ENCODE measurements around the gene GLIPR1L1. TPM values are rescaled to one million over a fixed set of nuclear protein-coding genes. Genes with fewer than 3 reads are reported as not detected.
"Not testable (repeated sequence)": the region's sequence is repeated elsewhere in the genome, so short reads cannot be mapped to it uniquely, and the experiment has no call there.

The GLIPR1L1 gene, protein sequence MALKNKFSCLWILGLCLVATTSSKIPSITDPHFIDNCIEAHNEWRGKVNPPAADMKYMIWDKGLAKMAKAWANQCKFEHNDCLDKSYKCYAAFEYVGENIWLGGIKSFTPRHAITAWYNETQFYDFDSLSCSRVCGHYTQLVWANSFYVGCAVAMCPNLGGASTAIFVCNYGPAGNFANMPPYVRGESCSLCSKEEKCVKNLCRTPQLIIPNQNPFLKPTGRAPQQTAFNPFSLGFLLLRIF
- total RNA-seq, result not detected in 2 replicates
- polyA plus RNA-seq (2012), result 0.15 TPM

DNA sequence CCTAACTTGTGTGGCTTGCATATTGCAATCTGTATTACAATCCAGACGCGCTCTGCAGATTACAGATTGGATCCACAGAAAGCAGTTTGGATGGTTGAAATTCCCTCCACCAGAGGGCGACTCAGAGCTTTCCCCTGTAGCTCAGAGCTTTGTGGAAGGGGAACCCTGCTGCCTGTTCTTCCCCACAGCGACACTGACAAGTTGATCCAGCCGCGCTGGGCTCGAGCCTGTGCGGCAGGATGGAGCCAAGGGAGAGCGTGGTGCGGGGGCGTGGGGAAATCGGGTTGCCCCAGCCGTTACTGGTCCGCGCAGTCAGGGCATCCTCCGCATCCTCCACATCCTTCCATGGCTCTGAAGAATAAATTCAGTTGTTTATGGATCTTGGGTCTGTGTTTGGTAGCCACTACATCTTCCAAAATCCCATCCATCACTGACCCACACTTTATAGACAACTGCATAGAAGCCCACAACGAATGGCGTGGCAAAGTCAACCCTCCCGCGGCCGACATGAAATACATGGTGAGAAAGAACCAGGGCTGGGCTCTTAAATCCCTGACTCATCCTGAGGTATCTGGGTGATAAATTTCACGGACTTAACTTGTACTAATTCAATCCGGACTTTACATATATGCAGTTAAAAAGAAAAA is at the start of gene GLIPR1L1:
GLIPR1L1 (plus strand) TSS at position 287 of the 647 bp plus-strand sequence; CDS start at position 346, 59 bp downstream.
- peak; percentile 96 for DNase-seq (ENCODE audit: low read depth)

DNA sequence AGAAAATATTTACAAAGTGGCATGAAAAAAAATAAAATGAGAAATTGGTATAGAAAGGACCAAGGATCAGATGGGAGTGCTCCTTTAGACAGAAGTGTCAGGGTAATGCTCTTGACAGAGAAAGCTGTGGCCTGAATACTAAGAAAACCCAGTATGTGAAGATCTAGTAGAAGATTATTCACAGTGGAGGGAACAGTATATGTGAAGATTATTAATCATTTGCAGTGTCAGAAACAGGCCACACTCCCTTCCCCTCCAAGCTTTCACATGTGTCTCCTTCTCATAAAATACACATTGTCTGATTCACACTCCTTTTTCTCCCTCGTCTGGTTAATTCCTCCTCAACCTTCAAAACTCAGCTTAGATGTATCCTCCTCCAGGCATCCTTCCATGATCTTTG is 45.6 kb upstream of the GLIPR1L1 start:
- DNase-seq (ENCODE audit: low read depth), result no peak

DNA sequence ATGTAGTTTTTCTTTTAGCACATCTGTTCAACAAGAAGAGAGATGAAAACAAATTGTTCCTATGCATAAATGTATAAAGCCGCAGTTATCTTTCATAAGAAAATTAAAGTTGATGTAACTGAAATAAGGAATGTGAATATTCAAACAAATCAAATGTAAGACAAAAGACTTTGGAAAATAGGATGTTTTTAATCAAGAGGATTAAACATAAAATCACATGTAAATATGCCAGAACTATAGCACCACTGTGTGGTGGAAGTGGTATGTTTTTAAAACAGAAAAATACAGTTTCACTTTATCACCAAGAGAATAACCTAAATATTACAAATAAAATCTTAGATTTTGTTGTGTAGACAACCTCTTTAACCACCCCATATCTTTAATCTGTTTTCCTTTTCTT is 44.7 kb upstream of the GLIPR1L1 start:
- DNase-seq (ENCODE audit: low read depth), result peak; percentile 13

DNA sequence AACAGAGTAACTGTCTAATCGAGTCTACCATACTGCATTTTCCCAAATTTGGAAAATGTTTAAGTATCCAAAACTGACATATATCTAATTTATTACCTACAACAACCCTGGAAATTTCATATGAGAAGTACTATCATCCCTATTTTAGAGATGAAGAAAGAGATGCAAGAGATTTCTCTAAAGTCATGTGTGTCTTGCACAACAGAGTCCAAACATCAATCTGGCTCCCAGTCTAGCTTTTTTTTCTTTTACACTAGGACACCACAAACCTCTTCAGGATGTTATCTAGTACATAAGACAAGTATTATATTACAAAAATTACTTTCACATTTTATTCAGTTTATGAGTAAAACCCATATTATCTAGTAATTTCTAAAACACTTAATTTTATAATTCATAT is 43.5 kb upstream of the GLIPR1L1 start:
- DNase-seq (ENCODE audit: low read depth), result no peak

DNA sequence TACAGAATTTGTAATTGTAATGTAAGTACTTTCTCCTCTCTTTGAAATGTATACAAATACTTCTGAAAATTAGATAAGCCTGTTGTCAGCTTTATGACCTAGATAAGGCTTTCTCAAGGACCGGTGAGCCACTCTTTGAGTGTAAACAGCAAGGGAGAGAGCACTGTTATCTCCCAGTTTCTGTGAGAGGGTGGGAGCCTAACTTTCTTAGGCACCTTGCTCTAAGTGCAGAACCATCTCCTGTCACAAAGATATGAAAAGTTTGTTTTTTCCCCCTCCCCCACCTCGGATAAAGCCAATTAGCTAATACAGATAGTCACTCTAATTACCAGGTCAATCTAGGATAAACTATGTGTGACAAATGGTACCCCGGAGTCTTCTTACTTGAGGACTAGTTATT is 40.1 kb upstream of the GLIPR1L1 start:
- DNase-seq (ENCODE audit: low read depth), result no peak

DNA sequence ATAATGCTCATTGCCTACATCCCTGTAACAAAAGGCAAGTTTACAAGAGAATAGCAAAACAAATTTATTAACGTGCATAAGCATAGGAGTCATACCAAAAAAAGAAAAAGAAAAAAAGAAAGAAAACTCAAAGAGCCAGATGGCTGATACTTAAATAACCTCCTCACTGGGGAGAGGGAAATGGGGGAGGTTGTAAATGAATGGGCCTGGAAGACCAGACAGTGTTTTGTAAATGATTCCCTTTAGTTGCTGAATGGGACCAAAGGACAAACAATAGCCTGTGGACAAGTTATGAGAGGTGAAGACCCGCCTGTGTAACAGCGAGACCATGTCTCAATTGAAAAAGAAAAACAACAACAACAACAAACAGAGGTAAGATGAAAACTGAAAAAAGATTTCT is 39.7 kb upstream of the GLIPR1L1 start:
- DNase-seq (ENCODE audit: low read depth), result no peak

DNA sequence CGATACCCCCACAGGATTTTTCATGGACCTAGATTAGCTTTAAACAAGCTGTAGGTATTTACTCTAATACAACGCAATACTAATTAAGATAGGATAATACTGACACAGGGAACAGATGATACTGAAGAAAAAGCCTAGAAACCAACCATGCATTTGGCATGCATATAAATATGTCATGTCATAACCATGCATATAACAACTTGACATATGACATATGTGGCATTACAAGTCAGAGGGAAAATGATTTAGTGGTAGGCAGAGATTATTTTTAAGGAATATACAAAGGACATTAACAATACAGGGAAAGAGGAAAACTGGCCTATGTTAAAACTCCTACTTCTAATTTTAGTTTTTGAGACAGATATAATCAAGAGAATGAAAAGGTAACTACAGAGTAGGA is 32.2 kb upstream of the GLIPR1L1 start:
- DNase-seq (ENCODE audit: low read depth), result no peak

DNA sequence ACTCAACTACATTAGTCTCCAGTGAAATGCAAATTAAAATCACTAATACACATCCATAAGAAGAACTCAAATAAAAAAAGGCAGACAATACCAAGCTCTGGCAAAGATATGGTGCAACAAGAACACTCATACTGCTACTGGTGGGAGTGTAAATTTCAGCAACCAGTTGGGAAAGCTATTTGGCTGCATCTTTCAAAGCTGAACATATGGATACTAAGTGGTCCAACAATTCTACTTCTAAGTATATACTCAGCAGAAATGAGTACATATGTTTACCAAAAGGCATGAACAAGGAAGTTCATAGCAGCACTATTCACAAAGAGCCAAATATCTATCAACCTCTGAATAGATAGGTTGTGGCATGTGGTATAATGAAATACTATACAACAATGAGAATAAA is 31.7 kb upstream of the GLIPR1L1 start:
- no peak for DNase-seq (ENCODE audit: low read depth)

DNA sequence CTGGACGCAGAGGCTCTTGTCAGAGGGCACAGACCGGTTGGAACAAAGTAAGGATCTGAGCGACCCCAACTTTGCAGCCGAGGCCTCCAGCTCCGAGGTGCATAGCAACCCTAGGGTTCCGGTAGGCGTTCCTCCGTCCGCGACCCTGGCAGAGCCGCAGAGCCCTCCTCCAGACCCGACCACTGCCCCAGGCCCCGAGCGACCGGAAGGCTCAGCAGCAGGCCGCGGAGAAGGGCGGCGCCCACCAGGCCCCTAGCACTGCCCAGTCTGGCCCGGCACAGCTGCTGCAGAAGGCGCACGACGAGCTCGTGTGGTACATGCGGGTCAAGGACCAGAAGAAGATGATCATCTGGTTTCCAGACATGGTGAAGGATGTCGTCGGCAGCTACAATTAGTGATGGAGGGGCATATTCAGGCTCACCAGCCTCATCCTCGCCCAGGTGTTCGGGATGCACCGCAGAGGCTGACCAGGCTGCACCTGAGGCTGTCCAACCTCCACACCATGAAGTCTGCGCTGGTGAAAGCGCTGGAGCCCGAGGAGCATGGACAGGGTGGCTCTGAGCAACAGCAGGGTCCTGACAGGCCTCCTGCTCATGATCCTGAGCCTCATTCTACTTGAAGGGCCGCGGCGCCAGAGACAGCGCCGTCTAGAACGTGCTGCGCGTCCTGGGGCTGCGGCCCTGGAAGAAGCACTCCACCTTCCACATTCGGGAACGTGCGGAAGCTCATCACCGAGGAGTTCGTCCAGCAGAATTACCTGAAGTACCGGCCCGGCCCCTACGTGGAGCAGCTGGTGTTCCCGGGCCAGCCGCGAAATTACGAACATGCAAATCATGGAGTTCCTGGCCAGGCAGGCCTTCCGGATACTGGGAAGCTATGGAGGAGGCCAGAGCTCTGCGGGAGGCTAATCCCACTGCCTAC is 28.8 kb upstream of the GLIPR1L1 start:
- DNase-seq (ENCODE audit: low read depth), result no peak

DNA sequence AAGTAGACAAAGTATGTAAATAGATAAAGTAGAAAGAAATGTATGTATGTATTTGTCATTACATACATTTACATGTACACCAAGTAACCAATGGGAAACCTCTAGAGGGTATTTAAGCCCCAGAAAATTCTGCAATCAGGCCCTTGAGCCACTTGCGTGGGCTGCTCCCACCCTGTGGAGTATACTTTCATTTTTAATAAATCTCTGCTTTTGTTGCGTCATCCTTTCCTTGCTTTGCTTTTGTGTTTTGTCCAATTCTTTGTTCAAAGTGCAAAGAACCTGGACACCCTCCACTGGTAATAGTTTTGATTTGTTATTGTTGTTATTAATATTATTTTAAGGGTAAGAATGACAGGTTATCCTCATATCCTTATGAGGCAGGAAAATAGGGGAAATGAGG is 26.2 kb upstream of the GLIPR1L1 start:
- DNase-seq (ENCODE audit: low read depth), result no peak

DNA sequence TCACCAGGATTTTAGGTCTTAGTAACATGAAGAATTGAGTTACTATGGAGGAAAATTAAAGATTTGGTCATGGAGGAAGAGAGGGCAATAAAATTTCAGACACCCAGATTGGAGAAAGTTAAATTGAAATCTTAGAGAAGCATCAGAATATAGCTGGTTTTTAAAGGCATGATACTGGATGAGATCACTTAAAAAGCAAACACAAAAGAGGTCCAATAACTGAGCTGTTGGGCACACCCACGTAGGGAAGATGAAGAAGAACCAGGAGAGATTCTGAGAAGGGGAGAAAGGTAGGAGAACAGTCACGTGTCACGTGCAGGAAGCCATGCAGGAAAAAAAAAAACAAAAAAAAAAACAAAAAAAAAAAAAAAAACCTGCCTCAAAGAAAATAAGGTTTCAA is 23.1 kb upstream of the GLIPR1L1 start:
- DNase-seq (ENCODE audit: low read depth), result no peak

DNA sequence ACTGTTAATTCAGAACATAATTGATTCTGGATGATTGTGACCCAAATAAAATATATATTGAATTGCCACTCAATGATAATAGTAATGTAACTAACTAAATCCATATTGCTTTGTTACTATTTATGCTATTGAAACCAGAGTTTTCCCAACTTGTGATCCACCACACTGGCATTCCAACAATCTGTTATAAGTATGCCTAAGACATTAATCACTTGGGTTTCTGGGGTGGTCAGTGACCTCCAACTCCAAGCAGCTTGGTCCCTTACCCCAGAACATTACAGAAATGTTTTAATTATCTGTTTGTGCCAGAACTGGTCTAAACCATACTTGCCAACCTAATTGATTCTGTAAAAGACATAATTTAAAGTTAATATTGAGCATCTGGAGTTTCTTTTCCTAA is 19.0 kb upstream of the GLIPR1L1 start:
- DNase-seq (ENCODE audit: low read depth), result peak; percentile 52

DNA sequence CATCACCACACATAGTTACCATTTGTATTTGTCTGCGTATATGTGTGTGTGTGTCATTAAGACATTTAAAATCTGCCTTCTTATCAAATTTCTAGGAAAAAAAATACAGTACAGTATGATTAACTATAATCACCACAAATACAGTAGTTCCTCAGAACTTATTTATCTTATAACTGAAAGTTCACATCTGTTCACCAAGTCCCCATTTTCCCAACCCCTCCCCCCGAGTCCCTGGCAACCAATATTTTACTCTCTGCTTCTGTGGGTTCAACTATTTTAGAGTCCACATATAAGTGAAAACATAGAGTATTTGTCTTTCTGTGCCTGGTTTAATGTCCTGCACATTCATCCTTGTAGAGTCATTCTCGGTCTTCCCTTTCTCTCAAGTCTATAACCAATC is 16.7 kb upstream of the GLIPR1L1 start:
- no peak for DNase-seq (ENCODE audit: low read depth)

DNA sequence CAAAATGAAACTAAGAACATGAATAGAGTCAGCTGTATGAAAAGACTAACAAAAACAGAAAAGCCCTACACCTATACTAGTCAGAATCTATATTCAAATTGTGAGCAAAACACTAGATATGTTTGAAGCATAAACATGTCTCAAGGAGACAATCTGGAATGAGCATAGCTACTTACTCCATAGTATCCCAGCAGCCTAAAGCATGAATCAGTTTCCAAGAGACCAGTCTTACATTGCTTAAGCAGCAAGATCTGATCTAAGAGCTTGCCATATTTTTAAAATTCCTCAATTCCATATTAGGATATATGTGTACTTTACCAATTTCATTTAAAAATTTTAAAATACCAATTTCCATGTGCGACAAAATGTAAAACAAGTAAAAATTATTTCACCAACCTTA is 12.0 kb upstream of the GLIPR1L1 start:
- no peak for DNase-seq (ENCODE audit: low read depth)

DNA sequence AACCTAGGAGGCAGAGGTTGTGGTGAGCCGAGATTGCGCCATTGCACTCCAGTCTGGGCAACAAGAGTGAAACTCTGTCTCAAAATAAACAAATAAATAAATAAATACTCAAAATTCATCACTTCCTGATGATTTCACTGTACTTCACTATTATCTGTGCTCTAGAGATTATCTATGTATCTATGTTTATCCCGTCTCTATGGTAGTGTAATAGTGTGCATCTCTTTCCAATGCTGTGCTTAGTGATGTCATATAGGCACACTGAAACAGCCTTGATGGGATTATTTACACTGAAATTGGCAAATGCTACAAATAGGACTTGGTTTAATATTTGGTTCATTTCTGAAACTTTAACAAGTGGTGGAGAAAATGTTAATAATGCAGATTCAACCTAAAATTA is 10.8 kb upstream of the GLIPR1L1 start:
- DNase-seq (ENCODE audit: low read depth), result no peak

DNA sequence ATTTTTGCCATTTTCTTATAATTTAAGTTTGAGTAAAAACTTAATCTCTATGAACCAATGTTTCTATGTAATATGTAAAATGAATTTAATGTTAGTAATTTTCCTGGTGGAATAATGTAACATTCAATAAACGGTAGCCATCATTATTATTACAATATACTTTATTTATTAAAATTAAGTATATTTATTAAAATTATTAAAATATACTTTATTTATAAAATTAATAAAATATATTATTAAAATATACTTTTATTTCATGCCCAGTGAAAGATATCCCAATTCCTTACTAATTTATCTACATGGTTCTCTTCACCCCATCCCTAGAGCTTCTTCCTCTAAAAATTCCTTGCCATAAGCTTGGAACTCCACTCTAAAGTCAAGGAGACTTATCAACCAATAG is 6.8 kb upstream of the GLIPR1L1 start:
- DNase-seq (ENCODE audit: low read depth), result no peak

DNA sequence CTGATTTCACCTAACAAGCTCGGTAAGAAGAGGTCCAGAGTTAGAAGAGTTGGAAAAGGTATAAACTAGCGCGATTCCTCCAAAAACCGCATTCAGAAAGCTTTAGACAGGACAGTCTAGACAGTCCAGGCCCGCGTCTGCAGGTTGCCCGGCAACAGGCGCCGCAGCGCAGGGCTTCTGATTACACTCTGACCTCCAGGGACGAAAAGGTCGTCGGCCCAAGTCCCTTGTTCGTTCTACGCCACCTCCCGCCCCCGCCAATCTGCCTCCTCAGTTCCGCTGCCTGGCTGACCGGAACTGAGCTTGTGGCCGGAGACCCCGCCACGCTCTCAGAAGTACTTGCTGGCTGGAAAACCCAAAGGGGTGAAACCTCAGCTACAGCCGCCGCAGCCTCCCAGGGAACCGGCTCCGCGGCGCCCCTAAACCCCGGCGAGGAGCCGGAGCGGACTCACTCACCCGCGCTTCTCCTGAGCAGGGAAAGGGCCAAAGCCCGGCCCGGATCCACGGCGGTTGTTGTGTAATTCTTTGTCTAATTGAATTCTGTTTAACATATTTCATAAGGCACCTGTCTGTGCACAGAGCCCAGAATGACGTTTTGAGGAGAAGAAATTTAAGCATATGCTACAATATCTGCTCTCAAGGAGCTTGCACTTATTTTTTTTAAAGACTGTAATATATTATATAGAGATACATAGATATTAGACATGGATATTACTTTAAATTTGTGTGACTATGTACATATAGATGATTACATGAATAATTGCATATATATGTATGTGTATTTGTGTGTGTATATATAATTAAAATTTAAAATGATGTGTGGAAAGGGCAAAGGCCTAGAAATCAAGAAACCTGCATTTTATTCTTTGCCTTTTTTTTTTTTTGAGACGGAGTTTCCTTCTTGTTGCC is 4.3 kb upstream of the GLIPR1L1 start, which contains the start of gene CAPS2:
CAPS2 (minus strand) TSS at position 407 of the 909 bp plus-strand sequence. CDS start 3,826 bp downstream, outside the sequence.
- DNase-seq (ENCODE audit: low read depth), result peak; percentile 91

DNA sequence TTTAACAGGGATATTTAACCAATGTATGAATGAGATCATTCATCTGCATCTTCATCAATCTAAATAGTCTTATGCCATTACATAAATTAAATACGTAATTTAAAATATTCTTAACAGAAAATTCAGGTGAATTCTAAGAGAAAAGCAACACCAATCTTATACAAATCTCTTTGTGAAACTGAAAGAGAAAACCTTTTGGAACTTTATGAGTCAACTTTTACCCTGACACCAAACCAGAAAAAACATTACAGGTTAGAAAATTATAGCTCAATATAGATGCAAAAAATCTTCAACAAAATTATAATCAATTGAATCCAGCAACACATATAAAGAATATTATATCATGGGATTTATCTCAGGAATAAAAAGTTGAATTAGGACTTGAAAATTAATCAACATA is 3.4 kb downstream of the GLIPR1L1 start:
- no peak for DNase-seq (ENCODE audit: low read depth)

DNA sequence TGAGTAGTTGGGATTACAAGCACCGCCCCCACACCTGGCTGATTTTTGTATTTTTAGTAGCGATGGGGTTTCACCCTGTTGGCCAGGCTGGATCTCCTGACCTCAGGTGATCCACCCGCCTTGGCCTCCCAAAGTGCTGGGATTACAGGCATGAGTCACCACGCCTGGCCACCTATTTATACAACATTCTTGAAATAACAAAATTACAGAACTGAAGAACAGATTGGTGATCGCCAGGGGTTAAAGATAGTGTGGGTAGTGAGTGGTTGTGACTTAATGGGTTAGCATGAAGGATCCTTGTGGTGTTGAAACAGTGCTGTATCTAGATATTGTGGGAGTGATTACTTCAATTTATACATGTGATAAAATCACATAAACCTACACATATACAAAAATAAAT is 7.4 kb downstream of the GLIPR1L1 start:
- no peak for DNase-seq (ENCODE audit: low read depth)

DNA sequence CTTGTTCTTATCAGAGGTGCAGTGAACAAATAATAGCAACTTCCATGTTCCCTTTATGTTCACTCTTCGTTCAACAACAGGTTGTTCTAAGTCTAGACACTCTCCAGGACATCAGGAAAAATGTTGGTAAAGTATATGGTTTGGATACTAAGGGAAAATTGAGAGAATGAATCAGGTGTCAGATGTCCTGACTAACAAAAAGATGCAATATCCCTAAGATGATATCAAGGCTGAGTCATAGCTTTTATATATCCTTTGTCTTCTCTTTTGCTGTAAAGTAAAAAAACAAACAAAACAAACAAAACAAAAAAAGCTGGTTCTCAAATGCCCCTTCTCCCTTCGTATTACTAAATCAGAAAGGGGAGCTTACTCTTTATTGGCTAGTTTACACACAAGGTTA is 11.1 kb downstream of the GLIPR1L1 start:
- DNase-seq (ENCODE audit: low read depth), result no peak

DNA sequence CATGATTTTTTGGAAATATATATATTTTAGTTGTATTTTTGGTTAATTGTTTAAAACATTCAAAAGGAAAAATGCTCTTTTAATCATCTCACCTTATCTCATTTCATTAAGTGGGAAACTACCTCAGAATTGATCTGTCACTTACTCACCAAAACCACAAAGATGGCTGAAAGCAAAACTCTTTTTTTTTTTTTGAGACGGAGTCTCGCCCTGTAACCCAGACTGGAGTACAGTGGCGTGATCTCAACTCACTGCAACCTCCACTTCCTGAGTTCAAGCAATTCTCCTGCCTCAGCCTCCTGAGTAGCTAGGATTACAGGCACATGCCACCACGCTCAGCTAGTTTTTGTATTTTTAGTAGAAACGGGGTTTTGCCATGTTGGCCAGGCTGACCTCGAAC is 11.7 kb downstream of the GLIPR1L1 start:
- DNase-seq (ENCODE audit: low read depth), result not testable (repeated sequence)

All from myocyte (in vitro differentiated cells).